Neural crest cell (in vitro differentiated cells): ENCODE results near the gene KIAA1614. TPM values are rescaled to one million over a fixed set of nuclear protein-coding genes. Genes with fewer than 3 reads are reported as not detected.

Source experiments
- DNase-seq: peaks from one replicate; pipeline ENCODE4 v3.0.0; 2021; ENCODE audit warnings: low read depth, mixed read lengths, low spot score
- H3K27ac Mint-ChIP-seq: one replicate; pipeline ENCODE4 v1.8.0; 2021; ENCODE audit warnings: mild to moderate bottlenecking, mixed read lengths; ENCODE audit not compliant: unreplicated experiment
- H3K27me3 Mint-ChIP-seq: 2 replicates; pipeline ENCODE4 v1.8.0; 2021; ENCODE audit warnings: low read depth, mild to moderate bottlenecking, mixed read lengths
- H3K36me3 Mint-ChIP-seq: 2 replicates; pipeline ENCODE4 v1.8.0; 2021; ENCODE audit warnings: low read depth, mild to moderate bottlenecking, mixed read lengths
- H3K4me1 Mint-ChIP-seq: 2 replicates; pipeline ENCODE4 v1.8.0; 2021; ENCODE audit warnings: mixed read lengths
- H3K4me3 Mint-ChIP-seq: one replicate; pipeline ENCODE4 v1.8.0; 2021; ENCODE audit warnings: mild to moderate bottlenecking, mixed read lengths
- H3K9me3 Mint-ChIP-seq: 2 replicates; pipeline ENCODE4 v1.8.0; 2021; ENCODE audit warnings: mixed read lengths
- CTCF ChIP-seq: fragments of 200-600 bp; sonication (generic); conservative IDR thresholded peaks from 2 replicates; pipeline ENCODE4 v1.5.0; 2021; ENCODE audit warnings: antibody characterized with exemption, mild to moderate bottlenecking
- total RNA-seq: library from RNA; stranded (reverse); gene quantifications from 2 replicates; pipeline ENCODE4 v1.2.1, GENCODE V29; 2021

Gene KIAA1614
- total RNA-seq, 1 donor from 2014 or later: 2.1 TPM

- no peaks in the 10 kb centered on the region for H3K9me3 Mint-ChIP-seq
- TF ChIP-seq CTCF: no peak
- no peak overlapping the region for H3K4me3 Mint-ChIP-seq
- no peaks in the 10 kb centered on the region for H3K27me3 Mint-ChIP-seq
- H3K27ac Mint-ChIP-seq: no peak overlapping the region
- H3K4me1 Mint-ChIP-seq: peaks cover 18% of the 10 kb centered on the region
- DNase-seq: no peak
- H3K36me3 Mint-ChIP-seq: peaks cover 36% of the 10 kb centered on the region
These were observed 56.7 kb downstream of the KIAA1614 start for GRCh38 chr1:180969434-180969833.

GRCh38 chr1:180970333-180971079 is 57.8 kb downstream of the KIAA1614 start:
- TF ChIP-seq CTCF: no peak
- H3K27ac Mint-ChIP-seq: peak overlapping the region; percentile 61
- H3K9me3 Mint-ChIP-seq: no peaks in the 10 kb centered on the region
- peaks cover 27% of the 10 kb centered on the region for H3K4me1 Mint-ChIP-seq
- DNase-seq: no peak
- H3K4me3 Mint-ChIP-seq: peak overlapping the region; percentile 5
- H3K36me3 Mint-ChIP-seq: peaks cover 33% of the 10 kb centered on the region
- no peaks in the 10 kb centered on the region for H3K27me3 Mint-ChIP-seq

GRCh38 chr1:180971273-180971997 is 58.7 kb downstream of the KIAA1614 start:
- peaks cover 36% of the 10 kb centered on the region for H3K4me1 Mint-ChIP-seq
- H3K27ac Mint-ChIP-seq: no peak overlapping the region
- peaks cover 39% of the 10 kb centered on the region for H3K36me3 Mint-ChIP-seq
- no peak for TF ChIP-seq CTCF
- H3K9me3 Mint-ChIP-seq: no peaks in the 10 kb centered on the region
- no peaks in the 10 kb centered on the region for H3K27me3 Mint-ChIP-seq
- no peak overlapping the region for H3K4me3 Mint-ChIP-seq
- no peak for DNase-seq

GRCh38 chr1:180973369-180973768 is 60.7 kb downstream of the KIAA1614 start:
- Mint-ChIP-seq H3K27ac (no peak overlapping the region), H3K9me3 (no peaks in the 10 kb centered on the region), H3K4me3 (no peak overlapping the region), H3K4me1 (peaks cover 40% of the 10 kb centered on the region), H3K36me3 (peaks cover 31% of the 10 kb centered on the region), H3K27me3 (no peaks in the 10 kb centered on the region)
- TF ChIP-seq CTCF: no peak
- DNase-seq: no peak

GRCh38 chr1:180974236-180974635 is 61.5 kb downstream of the KIAA1614 start:
- Mint-ChIP-seq H3K4me3 (no peak overlapping the region), H3K36me3 (peaks cover 35% of the 10 kb centered on the region), H3K27me3 (no peaks in the 10 kb centered on the region), H3K9me3 (no peaks in the 10 kb centered on the region), H3K27ac (peak overlapping the region; percentile 58), H3K4me1 (peaks cover 40% of the 10 kb centered on the region)
- TF ChIP-seq CTCF: no peak
- no peak for DNase-seq
